HuH-7.5 (cell line): ENCODE measurements around the gene EIF5B.

Source experiments
- DNase-seq: peaks from one replicate; pipeline ENCODE4 v3.0.0; 2011; ENCODE audit warnings: low spot score

Gene EIF5B

GRCh38 chr2:99404797-99405669 is 67.8 kb downstream of the EIF5B start:
- DNase-seq, result no peak

DNA sequence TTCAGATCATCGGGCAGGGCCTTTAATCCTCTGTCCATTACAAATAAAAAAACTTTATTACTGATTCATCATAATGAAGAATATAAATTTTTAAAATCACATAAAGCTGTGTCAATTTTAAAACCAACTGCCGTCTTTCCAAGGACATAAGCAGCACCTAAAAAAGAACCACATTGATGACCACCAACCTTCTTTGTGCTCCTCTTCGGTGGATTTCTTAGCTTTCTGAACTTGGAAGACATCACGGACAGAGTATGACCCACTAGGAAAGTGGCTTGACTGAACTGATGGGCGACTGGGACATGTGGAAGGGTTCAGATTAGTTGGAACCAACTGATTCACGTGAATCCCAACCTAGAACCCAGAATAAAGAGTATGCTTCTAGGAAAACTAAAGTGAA is 68.9 kb downstream of the EIF5B start:
- no peak for DNase-seq

DNA sequence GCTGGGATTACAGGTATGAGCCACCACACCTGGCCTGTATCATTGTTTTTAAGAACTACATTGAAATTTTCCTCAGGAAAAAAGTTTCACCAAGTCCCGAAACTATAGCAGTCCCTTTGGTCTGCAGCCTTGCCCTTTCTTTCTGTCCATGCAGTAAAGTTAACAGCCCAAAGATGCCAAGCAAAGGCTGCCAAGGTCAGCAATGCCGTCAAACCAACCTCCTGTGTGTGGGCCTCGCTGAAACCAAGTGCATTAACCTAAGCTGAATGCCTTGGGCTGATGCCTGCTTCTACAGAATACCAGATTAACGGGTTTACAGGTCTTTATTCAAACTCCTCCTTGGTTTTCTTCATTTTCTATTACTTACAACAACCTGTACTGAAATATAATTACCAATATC is 73.1 kb downstream of the EIF5B start:
- no peak for DNase-seq

GRCh38 chr2:99414566-99414965 is 77.4 kb downstream of the EIF5B start:
- no peak for DNase-seq

- DNase-seq, result no peak
Measured at GRCh38 chr2:99417396-99417795, 80.2 kb downstream of the EIF5B start.

- DNase-seq, result no peak
Measured at GRCh38 chr2:99420031-99420430, 82.8 kb downstream of the EIF5B start.

GRCh38 chr2:99420751-99421299 is 83.6 kb downstream of the EIF5B start:
- DNase-seq, result no peak

DNA sequence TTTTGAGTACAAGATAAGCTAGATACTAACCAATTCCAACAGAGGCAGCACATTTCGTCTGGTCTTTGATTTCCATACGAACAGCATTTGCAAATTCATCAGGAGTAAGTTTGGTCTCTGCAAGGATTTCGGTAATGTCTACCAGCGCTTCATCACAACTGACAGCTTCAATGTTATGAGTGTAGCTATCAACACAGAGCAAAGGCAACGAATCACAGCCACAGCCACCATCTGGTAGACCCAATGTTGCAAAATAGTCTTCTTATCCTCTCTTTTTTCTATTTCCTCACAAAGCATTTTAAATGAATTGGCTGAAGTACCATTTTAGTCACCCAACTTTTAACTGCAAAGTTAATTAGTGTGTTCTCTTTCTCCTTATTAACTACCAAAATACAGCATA is 84.3 kb downstream of the EIF5B start:
- no peak for DNase-seq

GRCh38 chr2:99422599-99422998 is 85.4 kb downstream of the EIF5B start:
- DNase-seq, result no peak

GRCh38 chr2:99424371-99424770 is 87.2 kb downstream of the EIF5B start:
- DNase-seq, result no peak

DNA sequence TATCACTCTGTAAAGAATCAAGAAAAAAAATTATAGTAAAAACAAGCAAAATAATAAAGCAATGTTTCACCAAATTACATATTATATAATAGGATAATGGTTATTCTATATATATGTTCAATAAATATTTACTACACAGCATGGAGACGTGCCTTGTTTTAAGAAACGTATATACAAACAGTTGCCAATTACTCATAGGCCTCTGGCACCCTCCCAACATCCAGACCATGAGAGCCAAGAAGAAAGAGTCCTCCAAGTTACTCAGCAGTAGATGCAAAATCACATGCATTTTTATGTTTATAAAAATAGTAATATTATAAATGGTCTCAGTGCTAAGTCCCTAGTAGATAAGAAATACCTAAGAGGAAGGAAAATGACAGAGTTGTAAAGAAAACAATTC is 87.8 kb downstream of the EIF5B start:
- no peak for DNase-seq

- no peak for DNase-seq
Measured at GRCh38 chr2:99430614-99431291, 93.6 kb downstream of the EIF5B start.

DNA sequence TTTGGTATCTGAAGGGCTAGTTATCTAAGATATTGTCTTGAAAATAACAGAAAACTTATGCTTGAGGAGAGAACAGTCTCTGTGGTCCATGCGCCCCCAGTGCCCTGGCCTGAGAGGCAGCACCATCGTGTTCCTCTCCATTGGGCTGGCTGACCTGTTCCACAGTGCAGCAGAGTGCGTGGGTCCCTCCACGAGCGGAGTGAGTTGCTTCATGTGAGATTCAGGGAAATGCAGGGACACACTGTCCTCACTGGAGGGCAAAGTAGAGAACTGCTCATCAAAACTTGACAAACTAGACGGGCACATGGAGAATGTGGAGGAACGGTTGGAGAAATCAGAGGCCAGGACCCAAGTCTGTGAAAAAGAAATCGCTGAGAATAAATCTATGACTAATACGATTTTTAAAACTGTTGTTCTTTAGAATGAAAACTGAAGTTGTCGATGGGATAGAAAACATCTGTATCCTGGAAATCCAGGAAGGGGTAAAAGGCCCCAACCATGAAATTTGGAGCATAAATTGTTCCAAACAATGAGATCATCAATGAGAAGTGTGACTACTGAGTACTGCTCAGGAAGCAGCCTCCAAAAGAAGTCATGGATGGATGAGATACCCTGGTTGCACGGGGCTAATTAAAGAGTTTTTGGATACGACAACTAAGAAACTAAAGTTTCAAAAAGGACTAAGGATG is 94.5 kb downstream of the EIF5B start:
- no peak for DNase-seq

DNA sequence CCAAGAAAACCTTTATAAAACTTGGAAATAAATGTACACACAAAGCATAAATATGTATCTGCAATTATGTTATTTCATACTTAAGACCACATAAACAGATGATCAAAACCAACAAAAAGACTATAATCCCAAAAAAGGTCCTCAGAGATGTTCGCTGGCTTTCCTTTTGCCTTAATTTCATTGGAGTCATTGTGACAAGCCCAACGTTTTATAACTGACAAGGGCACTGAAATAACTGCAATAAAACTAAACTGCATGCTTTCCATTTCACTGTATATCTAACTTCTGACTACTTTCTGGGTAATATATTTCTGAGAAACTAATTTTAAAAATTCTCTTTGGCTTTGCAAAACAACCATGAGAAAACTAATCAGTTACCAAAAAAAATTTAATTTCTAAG is 96.2 kb downstream of the EIF5B start:
- DNase-seq, result no peak

- no peak for DNase-seq
Measured at GRCh38 chr2:99436874-99437273, 99.7 kb downstream of the EIF5B start.

- DNase-seq, result no peak
Measured at GRCh38 chr2:99439971-99440505, 102.8 kb downstream of the EIF5B start.

GRCh38 chr2:99442837-99443236 is 105.6 kb downstream of the EIF5B start:
- no peak for DNase-seq

DNA sequence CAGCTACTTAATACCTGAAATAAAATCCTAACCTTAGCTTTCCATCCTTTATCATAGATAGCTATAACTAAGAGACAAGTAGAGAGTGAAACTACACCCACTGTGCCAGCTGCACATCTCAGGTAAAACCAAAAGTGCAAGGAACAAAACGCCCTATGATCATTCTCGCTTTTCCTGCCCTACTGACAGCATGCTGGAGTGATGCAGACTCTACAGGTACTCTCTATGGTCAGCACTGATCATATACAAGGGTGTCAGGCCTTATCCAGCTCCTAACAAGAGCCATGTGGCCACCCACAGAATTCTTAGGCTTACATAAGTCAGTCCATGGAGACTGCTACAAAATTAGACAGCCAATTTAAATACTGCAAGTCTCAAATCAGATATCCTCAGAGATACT is 107.0 kb downstream of the EIF5B start:
- no peak for DNase-seq

- no peak for DNase-seq
Measured at GRCh38 chr2:99445065-99445464, 107.9 kb downstream of the EIF5B start.

- no peak for DNase-seq
Measured at GRCh38 chr2:99448556-99448955, 111.4 kb downstream of the EIF5B start.

DNA sequence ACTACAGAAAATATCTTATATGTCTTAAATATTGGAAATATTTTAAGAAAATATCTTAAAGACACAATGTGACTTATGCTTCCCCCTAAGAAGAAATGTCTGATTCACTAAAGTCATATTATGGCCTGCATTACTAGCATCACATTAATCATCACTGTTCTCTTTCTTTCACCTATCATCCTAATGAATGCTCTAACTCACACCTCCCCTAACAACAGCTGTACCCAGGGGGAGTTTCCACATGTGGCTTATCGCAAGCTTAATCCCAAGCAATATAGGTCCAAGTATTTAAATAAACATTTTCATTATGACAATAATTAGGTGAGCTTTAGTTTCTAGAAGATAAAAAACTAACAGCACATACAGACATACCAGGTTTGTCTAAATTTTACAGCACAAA is 113.0 kb downstream of the EIF5B start:
- no peak for DNase-seq
